Stimulated activated CD8-positive, alpha-beta memory T cell treated with anti-CD3 and anti-CD28 coated beads, Interleukin-7, amount 100 ng/mL, for 1 hour (primary cell): ENCODE results near the gene SULF2.

Source experiments
- DNase-seq, 2 donors: peaks; one replicate each; pipeline ENCODE4 v3.0.0-alpha.2; 2020; ENCODE audit warnings: low read depth in 2 of 2

The SULF2 gene

GRCh38 chr20:47648943-47649342 lies 136.3 kb downstream of the SULF2 start:
- DNase-seq, result no peak

- DNase-seq, result no peak
These were observed 137.3 kb downstream of the SULF2 start for GRCh38 chr20:47647994-47648393.

DNA sequence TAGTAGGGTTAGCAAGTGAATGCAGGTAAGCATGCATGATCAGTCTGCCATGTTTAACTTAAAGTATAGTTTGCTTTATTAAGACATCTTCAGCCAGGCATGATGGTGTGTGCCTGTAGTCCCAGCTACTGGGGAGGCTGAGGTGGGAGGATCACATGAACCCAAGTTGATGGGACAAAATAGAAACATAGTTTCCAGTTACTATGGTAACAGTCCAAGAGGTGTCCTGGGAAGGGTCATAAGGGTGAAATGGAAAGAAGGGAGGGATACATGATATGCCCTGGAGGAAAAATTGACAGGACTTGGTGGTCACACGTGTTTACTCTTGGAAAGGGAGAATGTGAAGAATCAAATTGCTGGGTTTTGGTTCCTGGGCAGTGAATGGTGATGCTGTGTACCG lies 139.6 kb downstream of the SULF2 start:
- no peak for DNase-seq

- no peak for DNase-seq
These were observed 142.7 kb downstream of the SULF2 start for GRCh38 chr20:47642624-47643023.

DNA sequence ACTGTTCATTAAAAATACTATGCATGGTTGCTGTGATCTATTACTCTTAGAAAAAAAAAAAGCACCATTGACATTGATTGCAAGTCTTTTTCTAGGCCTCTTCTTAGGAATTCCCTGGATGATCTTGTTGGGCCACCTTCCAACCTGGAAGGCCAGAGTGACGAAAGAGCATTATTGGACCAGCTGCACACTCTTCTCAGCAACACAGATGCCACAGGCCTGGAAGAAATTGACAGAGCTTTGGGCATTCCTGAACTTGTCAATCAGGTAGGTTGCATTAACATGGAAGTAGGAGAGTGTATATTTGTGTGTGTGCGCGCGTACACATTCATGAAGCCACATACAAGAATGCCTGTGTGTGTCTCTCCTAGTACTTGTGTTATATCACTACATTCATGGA lies 143.2 kb downstream of the SULF2 start:
- no peak for DNase-seq

DNA sequence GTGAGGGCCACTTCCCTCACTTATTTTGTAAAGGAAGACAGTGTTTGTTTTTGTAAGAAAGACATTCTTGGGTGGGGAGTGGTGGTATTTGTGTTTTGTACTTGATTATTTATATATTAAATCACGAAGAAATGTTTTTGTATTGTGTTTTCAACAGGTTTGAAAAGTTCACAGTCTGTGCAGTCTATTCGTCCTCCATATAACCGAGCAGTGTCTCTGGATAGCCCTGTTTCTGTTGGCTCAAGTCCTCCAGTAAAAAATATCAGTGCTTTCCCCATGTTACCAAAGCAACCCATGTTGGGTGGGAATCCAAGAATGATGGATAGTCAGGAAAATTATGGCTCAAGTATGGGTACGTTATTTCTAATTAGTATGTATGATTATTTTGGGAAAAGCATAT lies 146.4 kb downstream of the SULF2 start:
- DNase-seq, result no peak

DNA sequence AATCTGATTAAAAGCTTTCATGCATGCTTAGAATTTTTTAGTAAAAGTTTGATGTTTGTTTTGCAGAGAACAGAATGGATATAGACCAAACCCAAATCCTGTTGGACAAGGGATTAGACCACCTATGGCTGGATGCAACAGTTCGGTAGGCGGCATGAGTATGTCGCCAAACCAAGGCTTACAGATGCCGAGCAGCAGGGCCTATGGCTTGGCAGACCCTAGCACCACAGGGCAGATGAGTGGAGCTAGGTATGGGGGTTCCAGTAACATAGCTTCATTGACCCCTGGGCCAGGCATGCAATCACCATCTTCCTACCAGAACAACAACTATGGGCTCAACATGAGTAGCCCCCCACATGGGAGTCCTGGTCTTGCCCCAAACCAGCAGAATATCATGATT lies 150.0 kb downstream of the SULF2 start:
- DNase-seq, result no peak

DNA sequence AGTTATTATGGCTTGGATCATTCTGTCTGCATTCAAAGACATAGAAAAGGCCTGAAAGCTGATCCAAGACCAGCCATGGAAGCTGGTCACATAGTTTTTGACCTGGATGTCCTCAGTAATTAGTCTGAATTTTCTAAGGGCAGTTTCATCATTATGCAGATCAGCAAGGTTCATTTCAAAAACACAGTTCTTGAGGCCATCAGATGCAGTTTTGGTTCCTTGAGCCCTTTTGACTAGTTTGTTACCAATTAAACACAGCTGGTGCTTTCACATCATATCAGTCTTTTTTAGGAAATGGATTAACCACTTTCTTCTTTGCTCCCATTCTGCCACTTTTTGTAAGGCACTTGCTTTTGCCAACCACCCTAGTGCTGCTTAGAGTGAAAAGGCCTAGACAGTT lies 154.2 kb downstream of the SULF2 start:
- no peak for DNase-seq

GRCh38 chr20:47629907-47630306 lies 155.4 kb downstream of the SULF2 start:
- DNase-seq, result no peak

DNA sequence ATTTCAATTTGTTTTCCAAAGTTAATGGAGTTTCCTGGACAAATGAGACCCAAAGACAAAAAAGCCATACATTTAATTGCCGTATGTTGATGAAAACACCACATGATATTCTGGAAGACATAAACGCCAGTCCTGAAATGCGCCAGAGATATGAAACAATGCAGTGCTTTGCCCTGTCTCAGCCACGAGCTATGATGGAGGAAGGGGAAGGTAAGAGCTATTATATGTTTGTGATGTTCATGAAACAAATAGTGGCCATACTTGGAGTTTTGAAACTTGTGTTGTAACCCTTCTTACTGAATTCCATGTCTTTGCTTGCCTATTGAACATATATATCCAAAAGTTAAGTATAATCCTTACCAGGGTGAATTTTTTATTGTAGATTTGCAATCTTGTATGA lies 157.7 kb downstream of the SULF2 start:
- no peak for DNase-seq

- no peak for DNase-seq
These were observed 162.1 kb downstream of the SULF2 start for GRCh38 chr20:47623206-47623605.

DNA sequence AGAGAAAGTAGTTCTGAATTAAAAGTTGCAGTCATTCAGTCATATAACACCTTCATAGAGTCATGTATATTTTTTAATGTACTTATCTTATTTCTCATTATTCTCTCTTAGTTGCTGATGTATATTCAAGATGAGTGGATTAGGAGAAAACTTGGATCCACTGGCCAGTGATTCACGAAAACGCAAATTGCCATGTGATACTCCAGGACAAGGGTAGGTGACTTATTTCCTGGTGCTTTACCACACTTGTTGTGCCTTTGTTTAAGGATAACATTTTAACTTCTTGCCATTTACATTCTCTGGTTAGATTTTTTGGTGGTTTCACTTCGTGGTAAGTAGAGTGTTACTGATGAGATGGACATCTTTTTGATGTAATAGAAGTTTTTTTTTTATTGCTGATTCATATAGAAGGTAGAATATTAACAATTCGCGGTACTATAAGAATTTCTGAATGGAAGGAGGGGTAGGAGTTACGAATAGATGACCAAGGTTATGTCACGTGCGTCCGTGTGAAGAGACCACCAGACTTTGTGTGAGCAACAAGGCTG lies 163.1 kb downstream of the SULF2 start:
- DNase-seq, result no peak

DNA sequence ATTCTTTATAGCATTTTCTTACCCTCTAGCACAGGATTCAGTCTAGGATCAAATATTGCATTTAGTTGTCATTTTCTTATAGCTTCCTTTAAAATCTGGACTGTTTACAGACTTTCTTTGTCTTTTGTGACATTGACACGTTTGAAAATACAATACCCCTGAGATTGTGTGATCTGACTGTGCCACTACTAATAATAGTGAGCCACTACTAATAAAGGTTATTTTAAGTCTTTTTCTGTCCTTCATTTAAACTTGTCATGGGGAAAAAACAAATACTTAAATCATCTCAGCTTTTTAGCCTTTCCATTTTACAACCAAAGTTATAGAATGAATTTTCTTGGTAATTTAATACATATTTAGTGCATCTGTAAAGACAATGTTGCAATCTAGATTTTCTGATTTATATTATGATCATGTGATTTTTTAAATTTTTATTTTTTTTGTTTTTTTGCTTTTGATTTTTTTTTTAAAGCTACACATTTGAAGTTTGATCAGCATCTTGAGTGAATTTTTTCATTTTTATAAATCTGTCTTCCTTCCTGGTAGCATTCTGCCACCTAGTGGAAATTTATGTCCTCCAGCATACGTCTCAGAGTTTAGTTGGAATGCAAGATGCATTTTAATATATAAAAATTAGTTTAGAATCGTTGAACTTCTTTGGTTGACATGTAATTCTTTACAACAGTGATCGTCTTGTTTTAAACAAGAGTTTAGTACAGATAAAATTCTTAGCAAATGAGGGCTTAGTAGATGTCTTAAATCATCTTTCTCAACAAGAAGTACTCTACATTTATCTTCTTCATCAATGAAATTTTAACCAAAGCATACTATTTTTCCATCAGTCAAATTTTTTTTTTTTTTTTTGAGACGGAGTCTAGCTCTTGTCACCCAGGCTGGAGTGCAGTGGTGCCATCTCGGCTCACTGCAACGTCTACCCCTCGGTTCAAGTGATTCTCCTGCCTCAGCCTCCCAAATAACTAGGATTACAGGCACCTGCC lies 164.2 kb downstream of the SULF2 start:
- no peak for DNase-seq

GRCh38 chr20:47618479-47618878 lies 166.8 kb downstream of the SULF2 start:
- no peak for DNase-seq

- DNase-seq, result no peak
These were observed 170.5 kb downstream of the SULF2 start for GRCh38 chr20:47614703-47615309.

- no peak for DNase-seq
These were observed 172.6 kb downstream of the SULF2 start for GRCh38 chr20:47612670-47613069.

DNA sequence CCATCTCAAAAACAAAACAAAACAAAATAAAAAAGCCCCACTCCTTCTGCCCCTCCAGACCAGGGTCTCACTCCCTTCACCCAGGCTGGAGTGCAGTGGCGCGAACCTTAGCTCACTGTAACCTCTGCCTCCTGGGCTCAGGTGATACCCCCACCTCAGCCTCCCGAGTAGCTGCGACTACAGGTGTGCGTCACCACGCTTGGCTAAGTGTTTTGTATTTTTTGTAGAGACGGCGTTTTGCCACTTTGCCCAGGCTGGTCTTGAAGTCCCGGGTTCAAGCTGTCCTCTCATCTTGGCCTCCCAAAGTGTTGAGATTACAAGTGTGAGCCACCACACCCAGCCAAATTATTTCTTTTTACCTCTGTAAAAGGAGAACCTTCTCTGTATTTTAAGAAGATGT lies 173.5 kb downstream of the SULF2 start:
- no peak for DNase-seq

GRCh38 chr20:47610945-47611250 lies 174.4 kb downstream of the SULF2 start:
- DNase-seq, result no peak

GRCh38 chr20:47610247-47610944 lies 174.9 kb downstream of the SULF2 start:
- peak; percentile 58 to 61 for DNase-seq

DNA sequence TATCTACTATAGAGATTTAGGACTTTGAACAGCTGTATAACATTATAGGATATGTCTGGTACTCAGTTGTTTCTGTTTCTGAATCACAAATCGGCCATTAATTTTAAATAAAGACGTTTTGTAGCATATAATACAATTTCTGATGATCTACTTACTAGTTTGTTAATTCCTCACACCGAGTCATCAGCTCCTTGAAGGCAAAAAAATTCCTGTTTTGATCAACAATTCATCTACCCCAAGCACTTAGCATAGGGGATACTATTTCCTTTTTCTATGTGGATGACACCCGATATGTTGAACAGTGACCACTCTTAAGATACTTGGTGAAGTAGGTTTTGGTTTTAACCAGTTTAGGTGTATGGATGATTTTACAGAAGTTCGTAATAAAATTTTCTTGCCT lies 176.3 kb downstream of the SULF2 start:
- DNase-seq, result no peak
